Keratinocyte (primary cell): ENCODE results near the gene STEAP2.

Experiments
- EZH2 ChIP-seq: IDR thresholded peaks from one replicate; pipeline ENCODE4 v1.6.1; 2012; ENCODE audit warnings: inconsistent platforms, mild to moderate bottlenecking, low read length, moderate library complexity
- TF ChIP-seq, protein P1 (sequence below), 3 experiments: IDR thresholded peaks in 1 of 3; conservative IDR thresholded peaks in 1 of 3; optimal IDR thresholded peaks in 1 of 3; 2 replicates in 2 of 3; 3 replicates in 1 of 3; pipeline versions ENCODE3 to v1.5.1; 2011; ENCODE audit warnings: low read length in 3 of 3, mild to moderate bottlenecking in 3 of 3, moderate library complexity in 2 of 3, control low read depth in 1 of 3, inconsistent platforms in 1 of 3; ENCODE audit not compliant: insufficient read depth in 2 of 3; ENCODE audit errors: extremely low read depth in 1 of 3

DNA sequence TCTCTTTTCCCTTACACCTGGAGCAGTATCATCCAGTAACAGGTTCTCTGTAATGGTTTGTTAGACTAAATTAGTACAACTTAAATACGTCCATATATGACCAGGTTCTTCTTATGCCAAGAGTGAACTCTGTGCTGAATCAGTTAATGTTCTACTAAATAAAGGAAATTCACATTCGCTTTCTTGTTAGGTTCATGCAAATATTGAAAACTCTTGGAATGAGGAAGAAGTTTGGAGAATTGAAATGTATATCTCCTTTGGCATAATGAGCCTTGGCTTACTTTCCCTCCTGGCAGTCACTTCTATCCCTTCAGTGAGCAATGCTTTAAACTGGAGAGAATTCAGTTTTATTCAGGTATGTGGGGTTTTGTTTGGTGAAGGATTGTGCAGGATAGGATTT lies 18.1 kb downstream of the STEAP2 start:
- TF ChIP-seq, protein P1, sequence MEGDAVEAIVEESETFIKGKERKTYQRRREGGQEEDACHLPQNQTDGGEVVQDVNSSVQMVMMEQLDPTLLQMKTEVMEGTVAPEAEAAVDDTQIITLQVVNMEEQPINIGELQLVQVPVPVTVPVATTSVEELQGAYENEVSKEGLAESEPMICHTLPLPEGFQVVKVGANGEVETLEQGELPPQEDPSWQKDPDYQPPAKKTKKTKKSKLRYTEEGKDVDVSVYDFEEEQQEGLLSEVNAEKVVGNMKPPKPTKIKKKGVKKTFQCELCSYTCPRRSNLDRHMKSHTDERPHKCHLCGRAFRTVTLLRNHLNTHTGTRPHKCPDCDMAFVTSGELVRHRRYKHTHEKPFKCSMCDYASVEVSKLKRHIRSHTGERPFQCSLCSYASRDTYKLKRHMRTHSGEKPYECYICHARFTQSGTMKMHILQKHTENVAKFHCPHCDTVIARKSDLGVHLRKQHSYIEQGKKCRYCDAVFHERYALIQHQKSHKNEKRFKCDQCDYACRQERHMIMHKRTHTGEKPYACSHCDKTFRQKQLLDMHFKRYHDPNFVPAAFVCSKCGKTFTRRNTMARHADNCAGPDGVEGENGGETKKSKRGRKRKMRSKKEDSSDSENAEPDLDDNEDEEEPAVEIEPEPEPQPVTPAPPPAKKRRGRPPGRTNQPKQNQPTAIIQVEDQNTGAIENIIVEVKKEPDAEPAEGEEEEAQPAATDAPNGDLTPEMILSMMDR (optimal IDR thresholded peaks at IDR 0.05 in 1 of 3, IDR thresholded peaks at IDR 0.05 in 1 of 3, conservative IDR thresholded peaks at IDR 0.05 in 1 of 3; ENCODE audit: extremely low read depth in 1 of 3, insufficient read depth in 2 of 3, low read length in 3 of 3), result no peak
- no peak for TF ChIP-seq EZH2
